Glutamatergic neuron (in vitro differentiated cells): ENCODE results near the gene LSM12. TPM values are rescaled to one million over a fixed set of nuclear protein-coding genes. Genes with fewer than 3 reads are reported as not detected.

Experiments used
- DNase-seq: peaks from one replicate; pipeline ENCODE4 v3.0.0; 2022
- H3K27ac Mint-ChIP-seq: one replicate; pipeline ENCODE4 v1.8.0; 2020; ENCODE audit warnings: mild to moderate bottlenecking, mixed read lengths, inconsistent platforms; ENCODE audit not compliant: unreplicated experiment
- H3K27me3 Mint-ChIP-seq: one replicate; pipeline ENCODE4 v1.8.0; 2020; ENCODE audit warnings: mild to moderate bottlenecking, moderate library complexity, mixed read lengths, inconsistent platforms; ENCODE audit not compliant: unreplicated experiment
- H3K36me3 Mint-ChIP-seq: one replicate; pipeline ENCODE4 v1.8.0; 2020; ENCODE audit warnings: mild to moderate bottlenecking, mixed read lengths, inconsistent platforms; ENCODE audit not compliant: unreplicated experiment
- H3K4me1 Mint-ChIP-seq: one replicate; pipeline ENCODE4 v1.8.0; 2020; ENCODE audit warnings: mild to moderate bottlenecking, low read depth, mixed read lengths, inconsistent platforms; ENCODE audit not compliant: unreplicated experiment
- H3K4me3 Mint-ChIP-seq: one replicate; pipeline ENCODE4 v1.8.0; 2020; ENCODE audit warnings: mild to moderate bottlenecking, mixed read lengths, inconsistent platforms; ENCODE audit not compliant: unreplicated experiment
- H3K9me3 Mint-ChIP-seq: one replicate; pipeline ENCODE4 v1.8.0; 2020; ENCODE audit warnings: mild to moderate bottlenecking, moderate library complexity, mixed read lengths, inconsistent platforms; ENCODE audit not compliant: unreplicated experiment
- CTCF ChIP-seq: fragments of 200-600 bp; sonication (generic); IDR thresholded peaks from one replicate; pipeline ENCODE4 v1.5.0; 2021; ENCODE audit not compliant: partially characterized antibody, unreplicated experiment
- total RNA-seq: library from RNA; stranded (reverse); fragmentation: NEBNext Ultra II Directional; extraction: Animal tissue kit (Norgen Biotek cat#: 25700); gene quantifications from one replicate; pipeline ENCODE4 v1.2.1, GENCODE V29; 2021; ENCODE audit not compliant: unreplicated experiment

Gene LSM12
- total RNA-seq, 1 donor from 2014 or later = 57.9 TPM

GRCh38 chr17:44109312-44109630 is 42.8 kb upstream of the LSM12 start:
- Mint-ChIP-seq H3K27ac (peak overlapping the region; percentile 97), H3K4me1 (peaks cover 51% of the 10 kb centered on the region), H3K9me3 (peaks cover 16% of the 10 kb centered on the region), H3K4me3 (peak overlapping the region; percentile 82), H3K36me3 (no peaks in the 10 kb centered on the region), H3K27me3 (peaks cover 22% of the 10 kb centered on the region)
- no peak for TF ChIP-seq CTCF
- DNase-seq = no peak

- Mint-ChIP-seq H3K27ac (peak overlapping the region; percentile 97), H3K4me1 (peaks cover 49% of the 10 kb centered on the region), H3K4me3 (peak overlapping the region; percentile 82), H3K27me3 (peaks cover 22% of the 10 kb centered on the region), H3K36me3 (no peaks in the 10 kb centered on the region), H3K9me3 (peaks cover 16% of the 10 kb centered on the region)
- no peak for TF ChIP-seq CTCF
- peak; percentile 66 for DNase-seq
These were observed 42.2 kb upstream of the LSM12 start for GRCh38 chr17:44108440-44109311.

GRCh38 chr17:44106801-44107200 is 40.3 kb upstream of the LSM12 start:
- H3K4me1 Mint-ChIP-seq = peaks cover 41% of the 10 kb centered on the region
- no peak for TF ChIP-seq CTCF
- peaks cover 5% of the 10 kb centered on the region for H3K36me3 Mint-ChIP-seq
- peaks cover 20% of the 10 kb centered on the region for H3K27me3 Mint-ChIP-seq
- peak overlapping the region; percentile 42 for H3K4me3 Mint-ChIP-seq
- H3K9me3 Mint-ChIP-seq = peaks cover 16% of the 10 kb centered on the region
- peak overlapping the region; percentile 33 for H3K27ac Mint-ChIP-seq
- DNase-seq = no peak

GRCh38 chr17:44105941-44106340 is 39.5 kb upstream of the LSM12 start:
- Mint-ChIP-seq H3K4me3 (peak overlapping the region; percentile 65), H3K9me3 (peaks cover 16% of the 10 kb centered on the region), H3K27me3 (peaks cover 18% of the 10 kb centered on the region), H3K4me1 (peaks cover 37% of the 10 kb centered on the region), H3K36me3 (peaks cover 5% of the 10 kb centered on the region), H3K27ac (peak overlapping the region; percentile 90)
- TF ChIP-seq CTCF = no peak
- no peak for DNase-seq

- H3K27me3 Mint-ChIP-seq = peaks cover 18% of the 10 kb centered on the region
- peaks cover 5% of the 10 kb centered on the region for H3K36me3 Mint-ChIP-seq
- H3K4me1 Mint-ChIP-seq = peaks cover 37% of the 10 kb centered on the region
- TF ChIP-seq CTCF = no peak
- no peak for DNase-seq
- peaks cover 16% of the 10 kb centered on the region for H3K9me3 Mint-ChIP-seq
- H3K4me3 Mint-ChIP-seq = peak overlapping the region; percentile 65
- peak overlapping the region; percentile 90 for H3K27ac Mint-ChIP-seq
These were observed 39.0 kb upstream of the LSM12 start for GRCh38 chr17:44105483-44105882.
